ENCODE measurements around the gene TBX4. TPM values are rescaled to one million over a fixed set of nuclear protein-coding genes. Genes with fewer than 3 reads are reported as not detected.

TBX4 gene
- total and polyA plus RNA-seq, 2 of the 13 experiments (the other 11 are each of a cell fraction or from before 2014, with no cell fraction given), result 0.11 to 1.1 TPM

DNA sequence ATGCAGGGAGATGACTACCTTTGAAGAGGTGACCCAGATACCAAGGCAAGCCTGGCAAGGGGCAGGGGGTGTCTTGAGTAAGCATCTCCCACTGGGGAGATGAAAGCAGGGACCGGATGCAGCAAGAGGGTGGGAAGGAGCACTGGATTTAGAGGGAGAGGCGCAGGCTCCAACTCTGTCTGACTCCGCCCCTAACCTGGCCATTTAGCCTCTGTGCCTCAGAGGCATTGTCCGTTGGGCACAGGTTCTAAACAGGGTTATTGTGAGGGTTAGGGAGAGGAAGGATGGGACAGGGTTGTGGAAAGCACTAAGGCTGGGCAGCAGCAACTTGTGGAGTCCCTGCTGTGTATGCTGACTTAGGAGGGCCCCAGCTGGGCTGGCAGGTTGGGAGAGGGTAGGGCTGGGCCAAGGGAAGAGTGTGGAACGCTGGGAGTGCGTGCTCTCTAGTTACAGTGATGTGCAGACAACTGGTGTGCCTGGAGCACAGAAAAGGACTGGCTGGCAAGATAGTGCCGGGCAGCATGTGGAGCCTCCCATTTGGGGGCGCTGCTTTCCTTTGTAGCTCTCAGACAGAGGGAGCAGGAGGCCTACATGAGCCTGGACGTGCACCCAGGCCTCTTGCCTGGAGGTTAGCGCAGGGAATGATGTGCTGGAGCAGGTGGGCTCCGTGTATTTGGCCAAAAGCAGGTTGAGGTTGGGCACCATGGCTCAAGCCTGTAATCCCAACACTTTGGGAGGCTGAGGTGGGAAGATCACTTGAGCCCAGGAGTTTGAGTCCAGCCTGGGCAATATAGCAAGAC lies 26.3 kb upstream of the TBX4 start (continued):
- no peak for TF ChIP-seq ZNF24 (IDR thresholded peaks at IDR 0.05)
- TF ChIP-seq ZNF891 (CRISPR knock-in tag; IDR thresholded peaks at IDR 0.05), result no peak
- TF ChIP-seq KAT8 (CRISPR knock-in tag; IDR thresholded peaks at IDR 0.05), result peak; percentile 54; the same call in 1 of the 2 replicates
- TF ChIP-seq, protein P1, sequence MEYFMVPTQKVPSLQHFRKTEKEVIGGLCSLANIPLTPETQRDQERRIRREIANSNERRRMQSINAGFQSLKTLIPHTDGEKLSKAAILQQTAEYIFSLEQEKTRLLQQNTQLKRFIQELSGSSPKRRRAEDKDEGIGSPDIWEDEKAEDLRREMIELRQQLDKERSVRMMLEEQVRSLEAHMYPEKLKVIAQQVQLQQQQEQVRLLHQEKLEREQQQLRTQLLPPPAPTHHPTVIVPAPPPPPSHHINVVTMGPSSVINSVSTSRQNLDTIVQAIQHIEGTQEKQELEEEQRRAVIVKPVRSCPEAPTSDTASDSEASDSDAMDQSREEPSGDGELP (IDR thresholded peaks at IDR 0.05; ENCODE audit: borderline replicate concordance, low read depth), result no peak
- TF ChIP-seq PHF21A (CRISPR knock-in tag; IDR thresholded peaks at IDR 0.05), result peak; percentile 12; the same call in 1 of the 2 replicates
- TF ChIP-seq ZC3H4 (CRISPR knock-in tag; IDR thresholded peaks at IDR 0.05; ENCODE audit: borderline replicate concordance), result no peak
- no peak for TF ChIP-seq NRL (CRISPR knock-in tag; IDR thresholded peaks at IDR 0.05; ENCODE audit: borderline replicate concordance)
- no peak for TF ChIP-seq ZNF850 (CRISPR knock-in tag; conservative IDR thresholded peaks at IDR 0.05)
- TF ChIP-seq FOXJ3 (CRISPR knock-in tag; IDR thresholded peaks at IDR 0.05; ENCODE audit: borderline replicate concordance), result no peak
- TF ChIP-seq ZNF558 (CRISPR knock-in tag; IDR thresholded peaks at IDR 0.05; ENCODE audit: borderline replicate concordance), result no peak
- TF ChIP-seq, protein P2, sequence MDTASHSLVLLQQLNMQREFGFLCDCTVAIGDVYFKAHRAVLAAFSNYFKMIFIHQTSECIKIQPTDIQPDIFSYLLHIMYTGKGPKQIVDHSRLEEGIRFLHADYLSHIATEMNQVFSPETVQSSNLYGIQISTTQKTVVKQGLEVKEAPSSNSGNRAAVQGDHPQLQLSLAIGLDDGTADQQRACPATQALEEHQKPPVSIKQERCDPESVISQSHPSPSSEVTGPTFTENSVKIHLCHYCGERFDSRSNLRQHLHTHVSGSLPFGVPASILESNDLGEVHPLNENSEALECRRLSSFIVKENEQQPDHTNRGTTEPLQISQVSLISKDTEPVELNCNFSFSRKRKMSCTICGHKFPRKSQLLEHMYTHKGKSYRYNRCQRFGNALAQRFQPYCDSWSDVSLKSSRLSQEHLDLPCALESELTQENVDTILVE (CRISPR knock-in tag; IDR thresholded peaks at IDR 0.05), result no peak
- no peak for TF ChIP-seq DMAP1 (CRISPR knock-in tag; IDR thresholded peaks at IDR 0.05)
- TF ChIP-seq, protein P3, sequence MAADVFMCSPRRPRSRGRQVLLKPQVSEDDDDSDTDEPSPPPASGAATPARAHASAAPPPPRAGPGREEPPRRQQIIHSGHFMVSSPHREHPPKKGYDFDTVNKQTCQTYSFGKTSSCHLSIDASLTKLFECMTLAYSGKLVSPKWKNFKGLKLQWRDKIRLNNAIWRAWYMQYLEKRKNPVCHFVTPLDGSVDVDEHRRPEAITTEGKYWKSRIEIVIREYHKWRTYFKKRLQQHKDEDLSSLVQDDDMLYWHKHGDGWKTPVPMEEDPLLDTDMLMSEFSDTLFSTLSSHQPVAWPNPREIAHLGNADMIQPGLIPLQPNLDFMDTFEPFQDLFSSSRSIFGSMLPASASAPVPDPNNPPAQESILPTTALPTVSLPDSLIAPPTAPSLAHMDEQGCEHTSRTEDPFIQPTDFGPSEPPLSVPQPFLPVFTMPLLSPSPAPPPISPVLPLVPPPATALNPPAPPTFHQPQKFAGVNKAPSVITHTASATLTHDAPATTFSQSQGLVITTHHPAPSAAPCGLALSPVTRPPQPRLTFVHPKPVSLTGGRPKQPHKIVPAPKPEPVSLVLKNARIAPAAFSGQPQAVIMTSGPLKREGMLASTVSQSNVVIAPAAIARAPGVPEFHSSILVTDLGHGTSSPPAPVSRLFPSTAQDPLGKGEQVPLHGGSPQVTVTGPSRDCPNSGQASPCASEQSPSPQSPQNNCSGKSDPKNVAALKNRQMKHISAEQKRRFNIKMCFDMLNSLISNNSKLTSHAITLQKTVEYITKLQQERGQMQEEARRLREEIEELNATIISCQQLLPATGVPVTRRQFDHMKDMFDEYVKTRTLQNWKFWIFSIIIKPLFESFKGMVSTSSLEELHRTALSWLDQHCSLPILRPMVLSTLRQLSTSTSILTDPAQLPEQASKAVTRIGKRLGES (CRISPR knock-in tag; IDR thresholded peaks at IDR 0.05; ENCODE audit: borderline replicate concordance), result no peak
- no peak for TF ChIP-seq ZNF251 (CRISPR knock-in tag; IDR thresholded peaks at IDR 0.05)
- TF ChIP-seq, protein P4, sequence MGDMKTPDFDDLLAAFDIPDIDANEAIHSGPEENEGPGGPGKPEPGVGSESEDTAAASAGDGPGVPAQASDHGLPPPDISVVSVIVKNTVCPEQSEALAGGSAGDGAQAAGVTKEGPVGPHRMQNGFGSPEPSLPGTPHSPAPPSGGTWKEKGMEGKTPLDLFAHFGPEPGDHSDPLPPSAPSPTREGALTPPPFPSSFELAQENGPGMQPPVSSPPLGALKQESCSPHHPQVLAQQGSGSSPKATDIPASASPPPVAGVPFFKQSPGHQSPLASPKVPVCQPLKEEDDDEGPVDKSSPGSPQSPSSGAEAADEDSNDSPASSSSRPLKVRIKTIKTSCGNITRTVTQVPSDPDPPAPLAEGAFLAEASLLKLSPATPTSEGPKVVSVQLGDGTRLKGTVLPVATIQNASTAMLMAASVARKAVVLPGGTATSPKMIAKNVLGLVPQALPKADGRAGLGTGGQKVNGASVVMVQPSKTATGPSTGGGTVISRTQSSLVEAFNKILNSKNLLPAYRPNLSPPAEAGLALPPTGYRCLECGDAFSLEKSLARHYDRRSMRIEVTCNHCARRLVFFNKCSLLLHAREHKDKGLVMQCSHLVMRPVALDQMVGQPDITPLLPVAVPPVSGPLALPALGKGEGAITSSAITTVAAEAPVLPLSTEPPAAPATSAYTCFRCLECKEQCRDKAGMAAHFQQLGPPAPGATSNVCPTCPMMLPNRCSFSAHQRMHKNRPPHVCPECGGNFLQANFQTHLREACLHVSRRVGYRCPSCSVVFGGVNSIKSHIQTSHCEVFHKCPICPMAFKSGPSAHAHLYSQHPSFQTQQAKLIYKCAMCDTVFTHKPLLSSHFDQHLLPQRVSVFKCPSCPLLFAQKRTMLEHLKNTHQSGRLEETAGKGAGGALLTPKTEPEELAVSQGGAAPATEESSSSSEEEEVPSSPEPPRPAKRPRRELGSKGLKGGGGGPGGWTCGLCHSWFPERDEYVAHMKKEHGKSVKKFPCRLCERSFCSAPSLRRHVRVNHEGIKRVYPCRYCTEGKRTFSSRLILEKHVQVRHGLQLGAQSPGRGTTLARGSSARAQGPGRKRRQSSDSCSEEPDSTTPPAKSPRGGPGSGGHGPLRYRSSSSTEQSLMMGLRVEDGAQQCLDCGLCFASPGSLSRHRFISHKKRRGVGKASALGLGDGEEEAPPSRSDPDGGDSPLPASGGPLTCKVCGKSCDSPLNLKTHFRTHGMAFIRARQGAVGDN (CRISPR knock-in tag; IDR thresholded peaks at IDR 0.05), result peak; percentile 76
- peak; percentile 21 for TF ChIP-seq HNRNPLL (IDR thresholded peaks at IDR 0.05; ENCODE audit: low read depth, low read length, poor library complexity, severe bottlenecking)
- TF ChIP-seq FOXM1 (CRISPR knock-in tag; IDR thresholded peaks at IDR 0.05), result no peak
- no peak for TF ChIP-seq ATF1 (CRISPR knock-in tag; IDR thresholded peaks at IDR 0.05)

All from HepG2 (cell line).